Panc1 (cell line): Measurements from ENCODE around the gene BTBD9. TPM values are rescaled to one million over a fixed set of nuclear protein-coding genes. Genes with fewer than 3 reads are reported as not detected.

Source experiments
- ATAC-seq: fragments of 200-7000 bp; cut with Tn5 transposase; 2 replicates; pipeline ENCODE4 v1.9.1; 2020; ENCODE audit warnings: mild to moderate bottlenecking, moderate library complexity
- BruUV-seq: library from RNA; stranded (reverse); fragments of 400-500 nt; replicated peaks from 2 replicates; lab custom pipeline; 2021; lab: Mats Ljungman, UMichigan
- CTCF ChIA-PET: fragments of 300-600 bp; sonication (Branson Sonifier 250); formaldehyde crosslinking; loops from one replicate; lab custom pipeline; 2022; ENCODE audit warnings: antibody characterized with exemption; lab: Charles Lee
- POLR2A ChIA-PET: fragments of 300-600 bp; sonication (Branson Sonifier 250); formaldehyde crosslinking; loops from one replicate; lab custom pipeline; 2022; ENCODE audit warnings: antibody characterized with exemption; lab: Charles Lee
- DNase-seq: peaks from one replicate; pipeline ENCODE4 v3.0.0-alpha.2; 2010; ENCODE audit warnings: low read depth, low spot score
- H3K27ac ChIP-seq: 2 replicates; pipeline ENCODE4 v1.5.1; 2011; ENCODE audit warnings: mild to moderate bottlenecking, low read length, inconsistent platforms
- H3K27me3 ChIP-seq: fragments of 200-500 bp; sonication (Bioruptor generic); 2 replicates; pipeline ENCODE4 v1.6.0; 2014; ENCODE audit warnings: low read length, inconsistent platforms; ENCODE audit not compliant: control insufficient read depth, insufficient read depth
- H3K36me3 ChIP-seq: fragments of 200-500 bp; sonication (Bioruptor generic); 2 replicates; pipeline ENCODE4 v1.5.1; 2014; ENCODE audit warnings: inconsistent platforms, mild to moderate bottlenecking, low read length, moderate library complexity; ENCODE audit not compliant: control insufficient read depth, insufficient read depth
- H3K4me1 ChIP-seq: 2 replicates; pipeline ENCODE4 v1.5.1; 2011; ENCODE audit warnings: inconsistent platforms, mild to moderate bottlenecking, low read length, moderate library complexity; ENCODE audit not compliant: control insufficient read depth, insufficient read depth
- H3K4me3 ChIP-seq, 2 experiments: 2 replicates each; pipeline ENCODE4 v1.5.1; 2011 to 2012; ENCODE audit warnings: low read depth in 2 of 2, low read length in 2 of 2, mild to moderate bottlenecking in 2 of 2, inconsistent platforms in 1 of 2, moderate library complexity in 1 of 2
- H3K9me3 ChIP-seq: fragments of 200-500 bp; sonication (Bioruptor generic); 2 replicates; pipeline ENCODE4 v1.5.1; 2014; ENCODE audit warnings: low read depth, mild to moderate bottlenecking, inconsistent platforms, low read length, moderate library complexity; ENCODE audit not compliant: control insufficient read depth, insufficient read depth
- POLR2AphosphoS5 ChIP-seq: IDR thresholded peaks from 2 replicates; pipeline ENCODE4 v1.6.1; 2012; ENCODE audit warnings: mild to moderate bottlenecking, low read depth, low read length, moderate library complexity
- SIN3A ChIP-seq: IDR thresholded peaks from 2 replicates; pipeline ENCODE4 v1.6.1; 2012; ENCODE audit warnings: low read depth, mild to moderate bottlenecking, low read length, moderate library complexity, borderline replicate concordance; ENCODE audit not compliant: insufficient read depth
- TCF7L2 ChIP-seq: IDR thresholded peaks from 2 replicates; pipeline ENCODE4 v1.6.1; 2011; ENCODE audit warnings: mild to moderate bottlenecking, low read depth, low read length, inconsistent platforms
- in situ Hi-C: cut with HindIII; loops from 2 replicates; pipeline ENCODE4 v1.10.0; 2016; ENCODE audit warnings: low sequenced_read_pairs, low pct_unique_long_range_greater_than_20kb
- intact Hi-C: fragments of 100-400 bp; cut with micrococcal nuclease; formaldehyde crosslinking; loops from one replicate; pipeline ENCODE4 v1.10.0; 2022; ENCODE audit not compliant: unreplicated experiment
- total RNA-seq: library from RNA; stranded (reverse); gene quantifications from one replicate; pipeline ENCODE4 v1.2.1, GENCODE V29; 2021; ENCODE audit not compliant: unreplicated experiment
- TF ChIP-seq, protein P1 (sequence below), 2 experiments: IDR thresholded peaks; 2 replicates each; pipeline ENCODE4 v1.6.1; 2011 to 2012; ENCODE audit warnings: low read depth in 2 of 2, control low read depth in 1 of 2, low read length in 1 of 2, mild to moderate bottlenecking in 1 of 2, moderate library complexity in 1 of 2; ENCODE audit not compliant: insufficient read depth in 1 of 2
- TF ChIP-seq, protein P2 (sequence below): fragments of 450-650 bp; IDR thresholded peaks from 2 replicates; pipeline ENCODE4 v1.5.1; 2017; ENCODE audit warnings: mild to moderate bottlenecking

BTBD9 gene
- total RNA-seq, 1 experiment from 2014 or later = 12.8 TPM

DNA sequence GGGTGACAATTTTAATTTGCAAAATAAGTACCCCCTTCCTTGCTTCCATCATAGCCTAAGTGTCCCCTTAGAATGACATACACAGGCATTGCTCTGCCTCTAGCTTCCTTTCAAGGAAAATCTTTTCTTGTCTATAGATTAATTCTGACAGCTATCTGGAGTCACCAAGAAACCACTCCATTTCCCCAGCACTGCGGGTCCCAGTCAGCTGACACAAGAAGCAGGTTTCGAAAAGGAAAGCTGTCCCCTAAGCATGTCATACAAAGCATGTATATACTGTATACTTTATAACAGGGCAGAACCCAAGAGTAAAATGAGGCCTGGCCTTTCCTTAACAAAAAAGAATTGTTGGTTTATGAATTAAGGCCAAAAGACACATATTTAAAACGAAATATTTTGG lies 273.5 kb downstream of the BTBD9 start:
- BruUV-seq = no TSS peak
- Histone ChIP-seq H3K4me3 (no peak overlapping the region), H3K4me1 (no peaks in the 10 kb centered on the region), H3K36me3 (no peaks in the 10 kb centered on the region), H3K27ac (no peak overlapping the region), H3K27me3 (no peaks in the 10 kb centered on the region), H3K9me3 (no peaks in the 10 kb centered on the region)
- intact Hi-C loops (no loop called here), in situ Hi-C loops (no loop called here)
- POLR2A ChIA-PET = interaction anchor here (0.6 kb wide), 1 partner anchor 74 kb away, joined by 3 read pairs; no protein-coding TSS in a partner anchor
- no peak for DNase-seq
- ATAC-seq = no peak
- CTCF ChIA-PET = no interaction called here
- no peak for TF ChIP-seq TCF7L2
- TF ChIP-seq, protein P1, sequence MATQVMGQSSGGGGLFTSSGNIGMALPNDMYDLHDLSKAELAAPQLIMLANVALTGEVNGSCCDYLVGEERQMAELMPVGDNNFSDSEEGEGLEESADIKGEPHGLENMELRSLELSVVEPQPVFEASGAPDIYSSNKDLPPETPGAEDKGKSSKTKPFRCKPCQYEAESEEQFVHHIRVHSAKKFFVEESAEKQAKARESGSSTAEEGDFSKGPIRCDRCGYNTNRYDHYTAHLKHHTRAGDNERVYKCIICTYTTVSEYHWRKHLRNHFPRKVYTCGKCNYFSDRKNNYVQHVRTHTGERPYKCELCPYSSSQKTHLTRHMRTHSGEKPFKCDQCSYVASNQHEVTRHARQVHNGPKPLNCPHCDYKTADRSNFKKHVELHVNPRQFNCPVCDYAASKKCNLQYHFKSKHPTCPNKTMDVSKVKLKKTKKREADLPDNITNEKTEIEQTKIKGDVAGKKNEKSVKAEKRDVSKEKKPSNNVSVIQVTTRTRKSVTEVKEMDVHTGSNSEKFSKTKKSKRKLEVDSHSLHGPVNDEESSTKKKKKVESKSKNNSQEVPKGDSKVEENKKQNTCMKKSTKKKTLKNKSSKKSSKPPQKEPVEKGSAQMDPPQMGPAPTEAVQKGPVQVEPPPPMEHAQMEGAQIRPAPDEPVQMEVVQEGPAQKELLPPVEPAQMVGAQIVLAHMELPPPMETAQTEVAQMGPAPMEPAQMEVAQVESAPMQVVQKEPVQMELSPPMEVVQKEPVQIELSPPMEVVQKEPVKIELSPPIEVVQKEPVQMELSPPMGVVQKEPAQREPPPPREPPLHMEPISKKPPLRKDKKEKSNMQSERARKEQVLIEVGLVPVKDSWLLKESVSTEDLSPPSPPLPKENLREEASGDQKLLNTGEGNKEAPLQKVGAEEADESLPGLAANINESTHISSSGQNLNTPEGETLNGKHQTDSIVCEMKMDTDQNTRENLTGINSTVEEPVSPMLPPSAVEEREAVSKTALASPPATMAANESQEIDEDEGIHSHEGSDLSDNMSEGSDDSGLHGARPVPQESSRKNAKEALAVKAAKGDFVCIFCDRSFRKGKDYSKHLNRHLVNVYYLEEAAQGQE (IDR thresholded peaks at IDR 0.05; ENCODE audit: insufficient read depth in 1 of 2, low read depth in 2 of 2, low read length in 1 of 2) = no peak
- no peak for TF ChIP-seq POLR2AphosphoS5
- TF ChIP-seq SIN3A = no peak
- TF ChIP-seq, protein P2, sequence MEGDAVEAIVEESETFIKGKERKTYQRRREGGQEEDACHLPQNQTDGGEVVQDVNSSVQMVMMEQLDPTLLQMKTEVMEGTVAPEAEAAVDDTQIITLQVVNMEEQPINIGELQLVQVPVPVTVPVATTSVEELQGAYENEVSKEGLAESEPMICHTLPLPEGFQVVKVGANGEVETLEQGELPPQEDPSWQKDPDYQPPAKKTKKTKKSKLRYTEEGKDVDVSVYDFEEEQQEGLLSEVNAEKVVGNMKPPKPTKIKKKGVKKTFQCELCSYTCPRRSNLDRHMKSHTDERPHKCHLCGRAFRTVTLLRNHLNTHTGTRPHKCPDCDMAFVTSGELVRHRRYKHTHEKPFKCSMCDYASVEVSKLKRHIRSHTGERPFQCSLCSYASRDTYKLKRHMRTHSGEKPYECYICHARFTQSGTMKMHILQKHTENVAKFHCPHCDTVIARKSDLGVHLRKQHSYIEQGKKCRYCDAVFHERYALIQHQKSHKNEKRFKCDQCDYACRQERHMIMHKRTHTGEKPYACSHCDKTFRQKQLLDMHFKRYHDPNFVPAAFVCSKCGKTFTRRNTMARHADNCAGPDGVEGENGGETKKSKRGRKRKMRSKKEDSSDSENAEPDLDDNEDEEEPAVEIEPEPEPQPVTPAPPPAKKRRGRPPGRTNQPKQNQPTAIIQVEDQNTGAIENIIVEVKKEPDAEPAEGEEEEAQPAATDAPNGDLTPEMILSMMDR = no peak

DNA sequence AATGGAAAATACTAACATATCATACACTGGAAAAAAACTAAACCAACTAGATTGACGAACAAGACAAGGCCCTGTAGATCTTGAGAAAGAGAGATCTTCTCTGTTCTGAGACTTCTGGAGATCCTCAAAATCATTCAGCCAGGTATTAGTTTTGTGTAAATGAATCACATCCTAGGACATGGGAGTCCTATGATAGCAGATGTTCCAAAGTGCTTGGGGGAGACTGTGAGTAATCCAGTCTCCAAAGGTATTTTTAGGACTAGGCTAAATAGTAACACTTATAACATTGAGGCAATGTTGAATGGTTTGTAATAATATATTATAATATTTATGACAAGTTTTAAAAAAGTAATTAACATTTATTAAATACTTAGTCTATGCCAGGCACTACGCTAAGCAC lies 275.0 kb downstream of the BTBD9 start:
- Histone ChIP-seq H3K27me3 (no peaks in the 10 kb centered on the region), H3K27ac (no peak overlapping the region), H3K36me3 (no peaks in the 10 kb centered on the region), H3K4me1 (no peaks in the 10 kb centered on the region), H3K9me3 (no peaks in the 10 kb centered on the region), H3K4me3 (no peak overlapping the region)
- ChIA-PET CTCF (no interaction called here), POLR2A (no interaction called here)
- ATAC-seq (no peak), DNase-seq (no peak)
- TF ChIP-seq POLR2AphosphoS5 = no peak
- TF ChIP-seq, protein P2 = no peak
- TF ChIP-seq, protein P1 (IDR thresholded peaks at IDR 0.05; ENCODE audit: insufficient read depth in 1 of 2, low read depth in 2 of 2, low read length in 1 of 2) = no peak
- TF ChIP-seq SIN3A = no peak
- no peak for TF ChIP-seq TCF7L2
- in situ Hi-C loops = no loop called here
- BruUV-seq = no TSS peak
- intact Hi-C loops = no loop called here
